ENCODE results near the gene RASA1.
"Not testable (repeated sequence)": the region's sequence is repeated elsewhere in the genome, so short reads cannot be mapped to it uniquely, and the experiment has no call there.

The RASA1 gene

GRCh38 chr5:87267574-87268125 is at the start of gene RASA1:
TSS of gene RASA1 (plus strand) at chr5:87267883. CDS start at chr5:87268452, 569 bp downstream.
- DNase-seq (ENCODE audit: low read depth in 2 of 2), result peak; percentile 70 to 78

- no peak for DNase-seq (ENCODE audit: low read depth in 2 of 2)
Measured at GRCh38 chr5:87229780-87230179, 37.9 kb upstream of the RASA1 start.

- DNase-seq (ENCODE audit: low read depth in 2 of 2), result no peak
Measured at GRCh38 chr5:87231037-87231808, 36.5 kb upstream of the RASA1 start.

GRCh38 chr5:87233143-87233542 is 34.5 kb upstream of the RASA1 start:
- no peak for DNase-seq (ENCODE audit: low read depth in 2 of 2)

- no peak for DNase-seq (ENCODE audit: low read depth in 2 of 2)
Measured at GRCh38 chr5:87241555-87241954, 26.1 kb upstream of the RASA1 start.

GRCh38 chr5:87242242-87242641 is 25.4 kb upstream of the RASA1 start:
- DNase-seq (ENCODE audit: low read depth in 2 of 2), result no peak

- no peak for DNase-seq (ENCODE audit: low read depth in 2 of 2)
Measured at GRCh38 chr5:87243161-87243844, 24.4 kb upstream of the RASA1 start.

GRCh38 chr5:87245451-87245850 is 22.2 kb upstream of the RASA1 start:
- no peak for DNase-seq (ENCODE audit: low read depth in 2 of 2)

- no peak for DNase-seq (ENCODE audit: low read depth in 2 of 2)
Measured at GRCh38 chr5:87246061-87246460, 21.6 kb upstream of the RASA1 start.

GRCh38 chr5:87252283-87252605 is 15.4 kb upstream of the RASA1 start:
- no peak for DNase-seq (ENCODE audit: low read depth in 2 of 2)

- DNase-seq (ENCODE audit: low read depth in 2 of 2), result no peak
Measured at GRCh38 chr5:87254035-87254434, 13.6 kb upstream of the RASA1 start.

- no peak for DNase-seq (ENCODE audit: low read depth in 2 of 2)
Measured at GRCh38 chr5:87258507-87258906, 9.2 kb upstream of the RASA1 start.

GRCh38 chr5:87260604-87261192 is 7.0 kb upstream of the RASA1 start:
- no peak for DNase-seq (ENCODE audit: low read depth in 2 of 2)

GRCh38 chr5:87263498-87263897 is 4.2 kb upstream of the RASA1 start:
- no peak for DNase-seq (ENCODE audit: low read depth in 2 of 2)

GRCh38 chr5:87266914-87267573 is 639 bp upstream of the RASA1 start:
- DNase-seq (ENCODE audit: low read depth in 2 of 2), result no peak

- DNase-seq (ENCODE audit: low read depth in 2 of 2), result peak; percentile 57 to 69
Measured at GRCh38 chr5:87268126-87268969, 665 bp downstream of the RASA1 start.

GRCh38 chr5:87268970-87269377 is 1.3 kb downstream of the RASA1 start:
- DNase-seq (ENCODE audit: low read depth in 2 of 2), result no peak

GRCh38 chr5:87270888-87271287 is 3.2 kb downstream of the RASA1 start:
- not testable (repeated sequence) for DNase-seq (ENCODE audit: low read depth in 2 of 2)

- DNase-seq (ENCODE audit: low read depth in 2 of 2), result no peak
Measured at GRCh38 chr5:87276655-87277054, 9.0 kb downstream of the RASA1 start.

GRCh38 chr5:87277279-87277835 is 9.7 kb downstream of the RASA1 start:
- DNase-seq (ENCODE audit: low read depth in 2 of 2), result no peak

- DNase-seq (ENCODE audit: low read depth in 2 of 2), result no peak
Measured at GRCh38 chr5:87278590-87279100, 11.0 kb downstream of the RASA1 start.
